K562 (cell line): ENCODE results near the gene CD164L2. TPM values are rescaled to one million over a fixed set of nuclear protein-coding genes. Genes with fewer than 3 reads are reported as not detected.

ENCODE experiments used
- CBFA2T2 ChIP-seq: fragments of 450-650 bp; conservative IDR thresholded peaks from 2 replicates; pipeline ENCODE4 v1.6.1; 2017; ENCODE audit warnings: mild to moderate bottlenecking
- ESRRB ChIP-seq: fragments of 250-450 bp; sonication (Bioruptor Pico); IDR thresholded peaks from 2 replicates; pipeline ENCODE4 v1.5.0; 2020; ENCODE audit warnings: mild to moderate bottlenecking, moderate library complexity, borderline replicate concordance
- GABPA ChIP-seq: fragments of 200-800 bp; sonication (Bioruptor generic); conservative IDR thresholded peaks from 2 replicates; pipeline ENCODE4 v1.6.1; 2016; ENCODE audit warnings: low read depth, missing genetic modification characterization, missing compliant biosample characterization
- HDAC1 ChIP-seq, 2 experiments: fragments of 450-650 bp; IDR thresholded peaks; 2 replicates each; pipeline ENCODE4 v1.6.1; 2016 to 2017; ENCODE audit warnings: inconsistent platforms in 1 of 2, mild to moderate bottlenecking in 1 of 2, moderate library complexity in 1 of 2
- HNRNPLL ChIP-seq: fragments of 200-400 bp; formaldehyde crosslinking; IDR thresholded peaks from 2 replicates; pipeline ENCODE4 v1.6.1; 2017; ENCODE audit warnings: low read length, low read depth, mild to moderate bottlenecking; ENCODE audit not compliant: poor library complexity, severe bottlenecking
- MCM5 ChIP-seq: fragments of 450-650 bp; IDR thresholded peaks from 2 replicates; pipeline ENCODE4 v1.6.1; 2016; ENCODE audit warnings: low read depth
- MCM7 ChIP-seq, 2 experiments: fragments of 450-650 bp; IDR thresholded peaks; 2 replicates each; pipeline ENCODE4 v1.6.1; 2016 to 2018
- MXI1 ChIP-seq: IDR thresholded peaks from 2 replicates; pipeline ENCODE4 v1.6.1; 2011; ENCODE audit warnings: low read depth, mild to moderate bottlenecking, improper control_type of control experiment, low read length
- MYBL2 ChIP-seq, 2 experiments: fragments of 450-650 bp in 1 of 2; sonication (generic) in 1 of 2; formaldehyde crosslinking in 1 of 2; IDR thresholded peaks; 2 replicates each; pipeline versions ENCODE4 v1.6.1 to v1.8.1; 2017 to 2022; ENCODE audit warnings: borderline replicate concordance in 1 of 2, inconsistent platforms in 1 of 2, low read depth in 1 of 2, mild to moderate bottlenecking in 1 of 2, missing genetic modification reagents in 1 of 2, moderate library complexity in 1 of 2
- NBN ChIP-seq: fragments of 450-650 bp; IDR thresholded peaks from 2 replicates; pipeline ENCODE4 v1.6.1; 2016; ENCODE audit warnings: low read depth, mild to moderate bottlenecking
- SMARCA4 ChIP-seq: fragments of 450-650 bp; IDR thresholded peaks from 2 replicates; pipeline ENCODE4 v1.6.1; 2016
- TRIM24 ChIP-seq, 2 experiments: fragments of 450-650 bp; IDR thresholded peaks; 2 replicates each; pipeline ENCODE4 v1.6.1; 2016
- ZBTB33 ChIP-seq: sonication (generic); formaldehyde crosslinking; IDR thresholded peaks from 2 replicates; pipeline ENCODE4 v1.8.1; 2023; ENCODE audit warnings: mild to moderate bottlenecking, missing genetic modification reagents
- ZNF644 ChIP-seq: fragments of 200-800 bp; sonication (Bioruptor generic); IDR thresholded peaks from 2 replicates; pipeline ENCODE4 v1.6.1; 2016; ENCODE audit warnings: low read depth, missing genetic modification characterization, missing compliant biosample characterization
- polyA plus RNA-seq, 8 experiments: library from polyadenylated mRNA; depleted of rRNA in 4 of 8; stranded (reverse) in 5 of 8; unstranded in 3 of 8; fragments of >200 nt; fragmentation: Nextera tagmentation in 2 of 8; fragmentation: Illumina TruSeq in 1 of 8; extraction: Ambion mirVana in 2 of 8; extraction: Trizol in 1 of 8; gene quantifications; 2 replicates each; pipeline versions ENCODE4 v1.2.1 to v1.2.3, GENCODE V29; 2011 to 2014; ENCODE audit warnings: inconsistent platforms in 1 of 8, missing spikeins in 1 of 8
- total RNA-seq, 7 experiments: library from RNA; depleted of rRNA in 6 of 7; stranded (reverse); fragments of >200 nt in 6 of 7; fragmentation: Illumina TruSeq in 2 of 7; extraction: Trizol in 2 of 7; gene quantifications; 2 replicates each; pipeline versions ENCODE4 v1.2.1 to v1.2.3, GENCODE V29; 2011 to 2021; ENCODE audit warnings: low replicate concordance in 1 of 7
- TF ChIP-seq, protein P1 (sequence below), 2 experiments: IDR thresholded peaks; 2 replicates each; pipeline ENCODE4 v1.6.1; 2011; ENCODE audit warnings: borderline replicate concordance in 1 of 2, control low read depth in 1 of 2, low read depth in 1 of 2, low read length in 1 of 2, mild to moderate bottlenecking in 1 of 2, mixed read lengths in 1 of 2, moderate library complexity in 1 of 2; ENCODE audit not compliant: insufficient read depth in 1 of 2, insufficient read length in 1 of 2, poor library complexity in 1 of 2, severe bottlenecking in 1 of 2; ENCODE audit errors: extremely low read depth in 1 of 2
- TF ChIP-seq, protein P2 (sequence below): fragments of 200-800 bp; sonication (Bioruptor generic); IDR thresholded peaks from 2 replicates; pipeline ENCODE4 v1.6.1; 2017; ENCODE audit warnings: missing genetic modification characterization, missing compliant biosample characterization
- TF ChIP-seq, protein P3 (sequence below): sonication (generic); formaldehyde crosslinking; IDR thresholded peaks from 2 replicates; pipeline ENCODE4 v1.8.1; 2023; ENCODE audit warnings: mild to moderate bottlenecking, missing genetic modification reagents
- TF ChIP-seq, protein P4 (sequence below): fragments of 200-800 bp; sonication (Bioruptor generic); IDR thresholded peaks from 2 replicates; pipeline ENCODE4 v1.6.1; 2017; ENCODE audit warnings: missing genetic modification characterization, missing compliant biosample characterization

Gene CD164L2
- total and polyA plus RNA-seq, 9 of the 15 experiments (the other 6 are each of a cell fraction or from before 2014, with no cell fraction given), result 0.08 to 0.92 (median 0.38) TPM; not detected in 1

DNA sequence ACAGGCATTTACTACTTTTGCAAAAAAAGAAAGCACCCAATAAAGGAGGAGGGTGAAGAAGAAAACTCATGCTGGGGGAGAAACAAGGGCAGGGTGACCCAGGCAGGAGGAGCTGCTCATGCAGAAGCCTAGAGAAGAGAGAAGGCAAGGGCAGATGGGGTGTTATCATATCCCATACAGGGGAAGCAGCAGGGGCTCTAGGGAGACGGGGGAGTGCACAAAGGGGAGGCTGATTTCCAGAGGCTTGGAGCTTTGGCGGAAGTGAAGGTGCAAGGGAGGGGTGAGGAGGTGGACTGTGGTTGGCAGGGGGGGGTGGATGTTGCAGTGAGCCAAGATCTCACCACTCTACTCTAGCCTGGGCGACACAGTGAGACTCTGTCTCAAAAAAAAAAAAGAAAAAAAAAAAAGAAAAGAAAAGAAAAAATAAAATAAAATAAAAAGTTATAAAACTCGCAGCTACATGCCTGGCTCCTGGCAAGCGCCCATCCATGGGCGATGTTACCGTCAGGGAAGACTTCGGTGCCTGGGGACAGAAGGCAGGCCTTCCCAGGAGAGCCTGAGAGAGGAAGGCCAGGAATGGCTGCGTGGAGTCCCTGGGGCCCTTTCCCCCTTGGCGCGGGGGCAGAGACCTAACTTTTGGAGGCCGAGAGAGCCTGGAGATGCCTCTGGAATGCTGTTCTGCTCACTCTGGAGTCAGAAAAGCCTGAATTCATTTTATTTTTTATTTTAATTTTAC is 5.2 kb downstream of the CD164L2 start (continued):
- TF ChIP-seq, protein P1, sequence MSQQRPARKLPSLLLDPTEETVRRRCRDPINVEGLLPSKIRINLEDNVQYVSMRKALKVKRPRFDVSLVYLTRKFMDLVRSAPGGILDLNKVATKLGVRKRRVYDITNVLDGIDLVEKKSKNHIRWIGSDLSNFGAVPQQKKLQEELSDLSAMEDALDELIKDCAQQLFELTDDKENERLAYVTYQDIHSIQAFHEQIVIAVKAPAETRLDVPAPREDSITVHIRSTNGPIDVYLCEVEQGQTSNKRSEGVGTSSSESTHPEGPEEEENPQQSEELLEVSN (IDR thresholded peaks at IDR 0.05; ENCODE audit: borderline replicate concordance in 1 of 2, extremely low read depth in 1 of 2, insufficient read depth in 1 of 2, insufficient read length in 1 of 2, low read depth in 1 of 2, low read length in 1 of 2, poor library complexity in 1 of 2, severe bottlenecking in 1 of 2), result no peak
- TF ChIP-seq, protein P2, sequence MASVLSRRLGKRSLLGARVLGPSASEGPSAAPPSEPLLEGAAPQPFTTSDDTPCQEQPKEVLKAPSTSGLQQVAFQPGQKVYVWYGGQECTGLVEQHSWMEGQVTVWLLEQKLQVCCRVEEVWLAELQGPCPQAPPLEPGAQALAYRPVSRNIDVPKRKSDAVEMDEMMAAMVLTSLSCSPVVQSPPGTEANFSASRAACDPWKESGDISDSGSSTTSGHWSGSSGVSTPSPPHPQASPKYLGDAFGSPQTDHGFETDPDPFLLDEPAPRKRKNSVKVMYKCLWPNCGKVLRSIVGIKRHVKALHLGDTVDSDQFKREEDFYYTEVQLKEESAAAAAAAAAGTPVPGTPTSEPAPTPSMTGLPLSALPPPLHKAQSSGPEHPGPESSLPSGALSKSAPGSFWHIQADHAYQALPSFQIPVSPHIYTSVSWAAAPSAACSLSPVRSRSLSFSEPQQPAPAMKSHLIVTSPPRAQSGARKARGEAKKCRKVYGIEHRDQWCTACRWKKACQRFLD, result no peak
- peak; percentile 55 for TF ChIP-seq GABPA (tag)
- no peak for TF ChIP-seq MYBL2 (IDR thresholded peaks at IDR 0.05; ENCODE audit: low read depth)
- TF ChIP-seq MYBL2 (CRISPR knock-in tag; IDR thresholded peaks at IDR 0.05; ENCODE audit: borderline replicate concordance), result no peak
- TF ChIP-seq MXI1, result no peak
- TF ChIP-seq, protein P3, sequence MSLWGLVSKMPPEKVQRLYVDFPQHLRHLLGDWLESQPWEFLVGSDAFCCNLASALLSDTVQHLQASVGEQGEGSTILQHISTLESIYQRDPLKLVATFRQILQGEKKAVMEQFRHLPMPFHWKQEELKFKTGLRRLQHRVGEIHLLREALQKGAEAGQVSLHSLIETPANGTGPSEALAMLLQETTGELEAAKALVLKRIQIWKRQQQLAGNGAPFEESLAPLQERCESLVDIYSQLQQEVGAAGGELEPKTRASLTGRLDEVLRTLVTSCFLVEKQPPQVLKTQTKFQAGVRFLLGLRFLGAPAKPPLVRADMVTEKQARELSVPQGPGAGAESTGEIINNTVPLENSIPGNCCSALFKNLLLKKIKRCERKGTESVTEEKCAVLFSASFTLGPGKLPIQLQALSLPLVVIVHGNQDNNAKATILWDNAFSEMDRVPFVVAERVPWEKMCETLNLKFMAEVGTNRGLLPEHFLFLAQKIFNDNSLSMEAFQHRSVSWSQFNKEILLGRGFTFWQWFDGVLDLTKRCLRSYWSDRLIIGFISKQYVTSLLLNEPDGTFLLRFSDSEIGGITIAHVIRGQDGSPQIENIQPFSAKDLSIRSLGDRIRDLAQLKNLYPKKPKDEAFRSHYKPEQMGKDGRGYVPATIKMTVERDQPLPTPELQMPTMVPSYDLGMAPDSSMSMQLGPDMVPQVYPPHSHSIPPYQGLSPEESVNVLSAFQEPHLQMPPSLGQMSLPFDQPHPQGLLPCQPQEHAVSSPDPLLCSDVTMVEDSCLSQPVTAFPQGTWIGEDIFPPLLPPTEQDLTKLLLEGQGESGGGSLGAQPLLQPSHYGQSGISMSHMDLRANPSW (CRISPR knock-in tag), result no peak
- TF ChIP-seq HDAC1 (IDR thresholded peaks at IDR 0.05), result peak in 1 of 2 experiments; percentile 68; a peak in 2 of 4 replicates
- TF ChIP-seq CBFA2T2, result peak; percentile 43; the same call in 1 of the 2 replicates
- TF ChIP-seq, protein P4, sequence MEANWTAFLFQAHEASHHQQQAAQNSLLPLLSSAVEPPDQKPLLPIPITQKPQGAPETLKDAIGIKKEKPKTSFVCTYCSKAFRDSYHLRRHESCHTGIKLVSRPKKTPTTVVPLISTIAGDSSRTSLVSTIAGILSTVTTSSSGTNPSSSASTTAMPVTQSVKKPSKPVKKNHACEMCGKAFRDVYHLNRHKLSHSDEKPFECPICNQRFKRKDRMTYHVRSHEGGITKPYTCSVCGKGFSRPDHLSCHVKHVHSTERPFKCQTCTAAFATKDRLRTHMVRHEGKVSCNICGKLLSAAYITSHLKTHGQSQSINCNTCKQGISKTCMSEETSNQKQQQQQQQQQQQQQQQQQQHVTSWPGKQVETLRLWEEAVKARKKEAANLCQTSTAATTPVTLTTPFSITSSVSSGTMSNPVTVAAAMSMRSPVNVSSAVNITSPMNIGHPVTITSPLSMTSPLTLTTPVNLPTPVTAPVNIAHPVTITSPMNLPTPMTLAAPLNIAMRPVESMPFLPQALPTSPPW (CRISPR knock-in tag), result peak; percentile 86
- TF ChIP-seq NBN, result no peak
- no peak for TF ChIP-seq TRIM24 (IDR thresholded peaks at IDR 0.05)
- no peak for TF ChIP-seq MCM5
- TF ChIP-seq SMARCA4, result peak; percentile 51
- no peak for TF ChIP-seq ESRRB (CRISPR knock-in tag)
- TF ChIP-seq ZNF644, result no peak
- no peak for TF ChIP-seq MCM7 (IDR thresholded peaks at IDR 0.05)
- no peak for TF ChIP-seq HNRNPLL
- TF ChIP-seq ZBTB33 (CRISPR knock-in tag), result no peak
